Esophagus muscularis mucosa (tissue), 4 donors: ENCODE measurements around the gene PLXNA4. TPM values are rescaled to one million over a fixed set of nuclear protein-coding genes. Genes with fewer than 3 reads are reported as not detected.

Experiments used
- DNase-seq: peaks from one replicate; pipeline ENCODE4 v3.0.0-alpha.2; 2017; ENCODE audit errors: extremely low spot score
- H3K27ac ChIP-seq, 4 donors: fragments of 200-600 bp; sonication (generic); replicated peaks in 1 of 4; 1 replicate in 3 of 4; 2 replicates in 1 of 4; pipeline ENCODE4 v1.5.1; 2016 to 2019; ENCODE audit warnings: mild to moderate bottlenecking in 1 of 4
- H3K27me3 ChIP-seq, 4 donors: fragments of 200-600 bp; sonication (generic); one replicate each; pipeline versions ENCODE4 v1.5.1 to v1.6.0; 2016 to 2019
- H3K36me3 ChIP-seq, 4 donors: fragments of 200-600 bp; sonication (generic); one replicate each; pipeline ENCODE4 v1.5.1; 2016 to 2019
- H3K4me1 ChIP-seq, 4 donors: fragments of 200-600 bp; sonication (generic); one replicate each; pipeline ENCODE4 v1.5.1; 2016 to 2019
- H3K4me3 ChIP-seq, 4 donors: fragments of 200-600 bp; sonication (generic); 1 replicate in 2 of 4; 2 replicates in 2 of 4; pipeline ENCODE4 v1.5.1; 2016 to 2019; ENCODE audit warnings: mild to moderate bottlenecking in 4 of 4, moderate library complexity in 1 of 4
- H3K9me3 ChIP-seq, 4 donors: fragments of 200-600 bp; sonication (generic); 1 replicate in 3 of 4; 2 replicates in 1 of 4; pipeline ENCODE4 v1.5.1; 2016 to 2019
- CTCF ChIP-seq, 3 experiments: fragments of 200-600 bp in 2 of 3; fragments of 450-650 bp in 1 of 3; sonication (generic) in 2 of 3; IDR thresholded peaks; one replicate each; pipeline ENCODE4 v1.5.1; 2017 to 2019; ENCODE audit warnings: antibody characterized with exemption in 3 of 3, mild to moderate bottlenecking in 2 of 3, moderate library complexity in 1 of 3
- EP300 ChIP-seq: sonication (generic); formaldehyde crosslinking; IDR thresholded peaks from one replicate; pipeline ENCODE4 v1.6.1; 2017; ENCODE audit warnings: antibody characterized with exemption
- POLR2A ChIP-seq: fragments of 450-650 bp; IDR thresholded peaks from one replicate; pipeline ENCODE4 v1.6.1; 2017; ENCODE audit warnings: antibody characterized with exemption, moderate library complexity, mild to moderate bottlenecking, low read depth
- POLR2AphosphoS5 ChIP-seq, 2 donors: sonication (generic); formaldehyde crosslinking; IDR thresholded peaks; one replicate each; pipeline ENCODE4 v1.6.1; 2017; ENCODE audit warnings: antibody characterized with exemption in 2 of 2
- WGBS: methylation state at CpG from one replicate; pipeline ENCODE4 v1.1.5; 2018; 5-methylcytosine and 5-hydroxymethylcytosine counted together
- intact Hi-C: fragments of 100-400 bp; cut with DNase I; formaldehyde crosslinking; loops from one replicate; pipeline ENCODE4 v1.15.1; 2023
- total RNA-seq, 4 donors: library from RNA; depleted of rRNA; stranded (reverse); fragments of >200 nt; gene quantifications; one replicate each; pipeline versions ENCODE4 v1.1.0 to v1.2.1, GENCODE V29; 2016

PLXNA4 gene
- total RNA-seq, 4 donors from 2014 or later: 5.0 to 9.5 (median 6.6) TPM

- Histone ChIP-seq H3K27ac (no peak overlapping the region), H3K4me1 (no peaks in the 10 kb centered on the region), H3K36me3 (peaks cover 0 to 13% (median 0%) of the 10 kb centered on the region in 4 donors), H3K27me3 (no peaks in the 10 kb centered on the region), H3K9me3 (peaks cover 0 to 19% (median 15%) of the 10 kb centered on the region in 4 donors), H3K4me3 (no peak overlapping the region)
- intact Hi-C loops: no loop called here
- TF ChIP-seq EP300: no peak
- no peak for TF ChIP-seq CTCF (IDR thresholded peaks at IDR 0.05)
- TF ChIP-seq POLR2A: no peak
- TF ChIP-seq POLR2AphosphoS5 (IDR thresholded peaks at IDR 0.05): no peak
- no peak for DNase-seq
- 69% methylated on average over 3 of the region's 3 CpGs for WGBS
These were observed 24.4 kb downstream of the PLXNA4 start for GRCh38 chr7:132551886-132552285.

GRCh38 chr7:132551439-132551838, 24.8 kb downstream of the PLXNA4 start:
- Histone ChIP-seq H3K27ac (no peak overlapping the region), H3K4me1 (no peaks in the 10 kb centered on the region), H3K27me3 (no peaks in the 10 kb centered on the region), H3K4me3 (no peak overlapping the region), H3K9me3 (peaks cover 0 to 19% (median 15%) of the 10 kb centered on the region in 4 donors), H3K36me3 (peaks cover 0 to 13% (median 0%) of the 10 kb centered on the region in 4 donors)
- 73% methylated on average over 6 of the region's 6 CpGs for WGBS
- no peak for DNase-seq
- TF ChIP-seq EP300 (no peak), POLR2AphosphoS5 (IDR thresholded peaks at IDR 0.05) (no peak), POLR2A (no peak), CTCF (IDR thresholded peaks at IDR 0.05) (no peak)
- intact Hi-C loops: no loop called here

GRCh38 chr7:132548489-132549078, 27.7 kb downstream of the PLXNA4 start:
- no peak for DNase-seq
- no peaks in the 10 kb centered on the region for H3K27me3 ChIP-seq
- no peaks in the 10 kb centered on the region for H3K4me1 ChIP-seq
- H3K27ac ChIP-seq: no peak overlapping the region
- peaks cover 0 to 7% (median 0%) of the 10 kb centered on the region in 4 donors for H3K36me3 ChIP-seq
- intact Hi-C loops: no loop called here
- peaks cover 0 to 19% (median 15%) of the 10 kb centered on the region in 4 donors for H3K9me3 ChIP-seq
- 72% methylated on average over 4 of the region's 4 CpGs for WGBS
- H3K4me3 ChIP-seq: no peak overlapping the region
- no peak for TF ChIP-seq POLR2A
- TF ChIP-seq POLR2AphosphoS5 (IDR thresholded peaks at IDR 0.05): no peak
- TF ChIP-seq CTCF (IDR thresholded peaks at IDR 0.05): no peak
- TF ChIP-seq EP300: no peak

- Histone ChIP-seq H3K27ac (no peak overlapping the region), H3K4me1 (no peaks in the 10 kb centered on the region), H3K9me3 (peaks cover 0 to 19% (median 17%) of the 10 kb centered on the region in 4 donors), H3K36me3 (peaks cover 0 to 7% (median 0%) of the 10 kb centered on the region in 4 donors), H3K4me3 (no peak overlapping the region), H3K27me3 (no peaks in the 10 kb centered on the region)
- WGBS: 88% methylated on average over 6 of the region's 6 CpGs
- intact Hi-C loops: no loop called here
- no peak for DNase-seq
- no peak for TF ChIP-seq EP300
- no peak for TF ChIP-seq POLR2A
- no peak for TF ChIP-seq POLR2AphosphoS5 (IDR thresholded peaks at IDR 0.05)
These were observed 28.4 kb downstream of the PLXNA4 start for GRCh38 chr7:132547821-132548220.

GRCh38 chr7:132546366-132547127, 29.7 kb downstream of the PLXNA4 start:
- intact Hi-C loops: no loop called here
- Histone ChIP-seq H3K36me3 (peaks cover 0 to 4% (median 0%) of the 10 kb centered on the region in 4 donors), H3K9me3 (peaks cover 0 to 16% (median 10%) of the 10 kb centered on the region in 4 donors), H3K27me3 (no peaks in the 10 kb centered on the region), H3K27ac (no peak overlapping the region), H3K4me3 (no peak overlapping the region), H3K4me1 (no peaks in the 10 kb centered on the region)
- no peak for DNase-seq
- TF ChIP-seq CTCF (IDR thresholded peaks at IDR 0.05) (no peak), EP300 (no peak), POLR2A (no peak), POLR2AphosphoS5 (IDR thresholded peaks at IDR 0.05) (no peak)
- 75% methylated on average over 1 of the region's 1 CpG for WGBS
